ENCODE results near the gene MAP4K3.

Gene MAP4K3

GRCh38 chr2:39436592-39437521 lies at the start of gene MAP4K3:
MAP4K3 (minus strand) TSS chr2:39437285; CDS start chr2:39436987, 298 bp downstream.
- DNase-seq (ENCODE audit: low read depth in 2 of 2) = peak; percentile 59 to 74

DNA sequence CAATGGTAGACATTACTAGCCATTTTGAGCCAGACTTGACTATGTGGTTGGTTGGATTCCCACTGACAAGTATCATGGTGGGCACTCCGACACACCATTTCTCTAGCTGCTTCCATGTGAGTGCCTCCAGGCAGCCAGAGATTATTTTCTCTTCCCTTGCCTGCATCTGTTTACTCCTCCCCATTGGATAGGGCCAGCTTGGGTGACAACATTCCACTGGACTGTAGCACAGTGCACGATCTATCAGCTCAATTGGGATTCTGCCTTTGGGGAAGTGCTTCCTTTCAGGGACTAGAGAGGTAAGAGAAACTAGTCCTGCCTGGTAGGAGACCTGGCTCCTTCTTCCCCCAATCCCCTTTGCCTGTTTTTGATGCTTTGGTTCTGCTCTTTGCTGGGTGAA lies 49.0 kb upstream of the MAP4K3 start:
- DNase-seq (ENCODE audit: low read depth in 2 of 2) = no peak

GRCh38 chr2:39484620-39485495 lies 47.8 kb upstream of the MAP4K3 start:
- no peak for DNase-seq (ENCODE audit: low read depth in 2 of 2)

GRCh38 chr2:39484206-39484605 lies 47.1 kb upstream of the MAP4K3 start:
- no peak for DNase-seq (ENCODE audit: low read depth in 2 of 2)

GRCh38 chr2:39483534-39483933 lies 46.4 kb upstream of the MAP4K3 start:
- no peak for DNase-seq (ENCODE audit: low read depth in 2 of 2)

DNA sequence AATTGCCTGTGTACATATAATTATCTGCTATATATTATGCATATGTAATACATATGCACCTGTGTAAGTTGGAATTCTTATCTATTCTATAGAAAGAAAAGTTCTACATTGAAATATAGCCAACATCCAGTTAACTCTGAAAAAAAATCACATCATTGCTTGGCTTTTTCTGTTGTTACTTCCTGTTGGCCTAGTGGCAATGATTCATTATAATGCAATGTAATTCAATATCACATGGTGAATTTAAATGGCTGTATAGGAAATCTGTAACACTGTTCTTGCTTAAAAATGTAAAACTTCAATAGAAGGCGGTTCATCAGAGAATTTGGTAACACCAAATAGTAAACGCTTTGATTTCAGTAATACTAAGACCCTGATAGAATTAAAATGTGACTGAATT lies 44.5 kb upstream of the MAP4K3 start:
- no peak for DNase-seq (ENCODE audit: low read depth in 2 of 2)

DNA sequence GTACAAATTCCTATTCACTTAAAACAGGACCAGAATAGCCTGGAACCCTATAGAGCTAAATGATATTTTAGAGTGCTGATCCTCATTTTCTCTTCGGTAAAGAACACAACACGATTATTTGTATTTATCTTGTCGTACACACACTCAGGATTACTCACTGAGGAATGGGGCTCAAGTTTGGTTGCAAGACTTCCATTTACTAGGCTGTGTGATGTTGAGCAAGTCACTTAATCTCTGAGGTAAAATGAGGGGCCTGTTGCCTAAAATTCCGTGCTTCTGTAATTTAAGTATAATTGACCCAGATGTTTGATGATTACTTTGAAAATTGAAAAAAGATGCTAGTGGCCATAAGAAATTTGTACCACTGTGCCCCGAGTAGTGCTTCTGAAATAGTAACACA lies 42.6 kb upstream of the MAP4K3 start:
- DNase-seq (ENCODE audit: low read depth in 2 of 2) = no peak

GRCh38 chr2:39479053-39479670 lies 42.1 kb upstream of the MAP4K3 start:
- DNase-seq (ENCODE audit: low read depth in 2 of 2) = no peak

DNA sequence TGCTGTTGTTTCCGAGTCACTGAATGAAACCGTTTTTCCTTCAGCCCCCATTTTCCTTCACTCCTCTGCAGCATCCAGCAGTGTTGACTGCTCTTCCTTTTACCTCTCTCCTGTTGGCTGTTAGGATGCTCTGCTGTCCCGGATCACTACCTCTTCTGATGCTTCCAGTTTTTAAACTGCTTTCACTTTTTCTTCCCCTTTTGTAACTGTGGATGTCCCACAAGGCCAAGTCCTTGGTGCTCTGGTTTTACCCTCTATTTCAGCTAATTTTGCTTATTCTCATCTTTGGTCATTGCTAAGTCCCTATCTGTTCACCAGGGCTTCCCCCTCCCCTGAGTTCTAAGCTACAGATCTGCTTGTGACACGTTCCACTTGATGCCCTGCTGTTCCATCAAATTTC lies 39.4 kb upstream of the MAP4K3 start:
- DNase-seq (ENCODE audit: low read depth in 2 of 2) = no peak

GRCh38 chr2:39475006-39475405 lies 37.9 kb upstream of the MAP4K3 start:
- no peak for DNase-seq (ENCODE audit: low read depth in 2 of 2)

DNA sequence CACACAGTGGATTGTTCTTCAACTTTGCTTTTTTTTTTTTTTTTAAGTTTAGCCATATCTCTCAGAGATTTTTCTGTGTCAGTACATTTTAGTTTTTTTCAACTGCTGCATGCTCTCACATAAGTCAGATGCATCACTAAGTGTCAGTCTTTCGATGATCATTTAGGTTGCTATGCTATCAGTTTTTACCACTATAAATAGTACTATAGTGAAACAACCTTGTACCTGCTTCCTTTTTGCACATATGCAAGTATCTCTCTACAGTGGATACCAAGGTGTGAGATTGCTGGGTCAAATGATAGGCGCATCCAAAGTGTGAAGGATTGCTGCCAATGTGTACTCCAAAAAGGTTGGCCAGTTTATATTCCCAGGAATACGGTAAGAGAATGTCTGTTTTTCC lies 33.5 kb upstream of the MAP4K3 start:
- DNase-seq (ENCODE audit: low read depth in 2 of 2) = no peak

- no peak for DNase-seq (ENCODE audit: low read depth in 2 of 2)
Observed at GRCh38 chr2:39469807-39470206, 32.7 kb upstream of the MAP4K3 start.

GRCh38 chr2:39468579-39469451 lies 31.7 kb upstream of the MAP4K3 start:
- DNase-seq (ENCODE audit: low read depth in 2 of 2) = no peak

DNA sequence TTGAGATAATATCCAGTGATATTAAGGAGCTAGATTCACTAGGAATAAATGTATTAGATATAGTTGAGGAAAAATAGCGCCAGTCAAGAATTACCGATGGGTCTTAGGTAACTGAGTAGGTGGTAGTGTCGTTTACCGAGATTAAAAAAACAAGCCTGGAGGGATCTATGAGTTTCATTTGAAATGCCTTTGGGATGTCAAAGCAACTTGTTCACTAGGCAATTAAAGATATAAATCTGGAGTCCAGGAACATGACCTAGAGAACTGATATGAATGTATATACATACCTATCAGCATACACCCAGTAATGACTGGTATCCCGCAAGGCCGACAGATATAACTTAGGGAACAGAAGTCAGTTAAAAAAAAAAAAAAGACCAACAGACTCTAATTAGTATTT lies 29.2 kb upstream of the MAP4K3 start:
- DNase-seq (ENCODE audit: low read depth in 2 of 2) = no peak

DNA sequence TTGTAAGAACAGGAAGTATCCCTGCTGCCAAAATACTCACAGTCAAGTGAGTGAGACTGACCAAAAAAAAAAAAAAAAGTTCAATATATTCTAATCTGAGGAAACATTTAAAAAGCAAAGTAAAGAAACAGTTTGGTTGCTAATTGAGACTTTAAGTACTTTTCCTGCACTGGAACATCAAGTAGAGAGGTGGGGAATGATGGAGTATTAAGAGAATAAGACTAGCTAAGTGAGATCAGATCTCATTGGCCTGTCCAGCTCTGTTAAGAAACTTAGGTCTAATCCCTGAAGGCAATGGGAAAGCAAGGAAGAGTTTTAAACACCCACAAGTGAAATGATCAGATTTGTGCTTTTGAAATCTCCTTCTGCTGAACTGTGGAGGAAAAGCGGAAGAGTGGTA lies 27.8 kb upstream of the MAP4K3 start:
- DNase-seq (ENCODE audit: low read depth in 2 of 2) = no peak

- DNase-seq (ENCODE audit: low read depth in 2 of 2) = no peak
Observed at GRCh38 chr2:39455826-39456225, 18.7 kb upstream of the MAP4K3 start.

- no peak for DNase-seq (ENCODE audit: low read depth in 2 of 2)
Observed at GRCh38 chr2:39452396-39452795, 15.3 kb upstream of the MAP4K3 start.

GRCh38 chr2:39451954-39452353 lies 14.9 kb upstream of the MAP4K3 start:
- no peak for DNase-seq (ENCODE audit: low read depth in 2 of 2)

DNA sequence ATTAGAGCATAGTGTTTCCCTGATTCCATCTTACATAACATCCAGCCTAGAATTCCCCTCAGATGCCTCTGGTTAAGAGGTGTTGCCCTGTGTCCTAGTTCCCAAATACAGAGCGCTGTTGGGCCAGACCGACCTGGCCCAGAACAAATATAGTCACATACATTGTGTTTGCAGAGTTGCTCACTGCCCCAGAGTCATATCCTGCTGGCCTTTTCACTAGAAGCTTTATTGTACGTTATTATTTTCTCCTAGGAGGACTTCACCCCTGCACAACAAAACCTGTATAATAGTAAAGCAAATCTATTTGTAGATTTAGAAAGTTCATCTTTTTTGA lies 11.1 kb upstream of the MAP4K3 start:
- no peak for DNase-seq (ENCODE audit: low read depth in 2 of 2)

DNA sequence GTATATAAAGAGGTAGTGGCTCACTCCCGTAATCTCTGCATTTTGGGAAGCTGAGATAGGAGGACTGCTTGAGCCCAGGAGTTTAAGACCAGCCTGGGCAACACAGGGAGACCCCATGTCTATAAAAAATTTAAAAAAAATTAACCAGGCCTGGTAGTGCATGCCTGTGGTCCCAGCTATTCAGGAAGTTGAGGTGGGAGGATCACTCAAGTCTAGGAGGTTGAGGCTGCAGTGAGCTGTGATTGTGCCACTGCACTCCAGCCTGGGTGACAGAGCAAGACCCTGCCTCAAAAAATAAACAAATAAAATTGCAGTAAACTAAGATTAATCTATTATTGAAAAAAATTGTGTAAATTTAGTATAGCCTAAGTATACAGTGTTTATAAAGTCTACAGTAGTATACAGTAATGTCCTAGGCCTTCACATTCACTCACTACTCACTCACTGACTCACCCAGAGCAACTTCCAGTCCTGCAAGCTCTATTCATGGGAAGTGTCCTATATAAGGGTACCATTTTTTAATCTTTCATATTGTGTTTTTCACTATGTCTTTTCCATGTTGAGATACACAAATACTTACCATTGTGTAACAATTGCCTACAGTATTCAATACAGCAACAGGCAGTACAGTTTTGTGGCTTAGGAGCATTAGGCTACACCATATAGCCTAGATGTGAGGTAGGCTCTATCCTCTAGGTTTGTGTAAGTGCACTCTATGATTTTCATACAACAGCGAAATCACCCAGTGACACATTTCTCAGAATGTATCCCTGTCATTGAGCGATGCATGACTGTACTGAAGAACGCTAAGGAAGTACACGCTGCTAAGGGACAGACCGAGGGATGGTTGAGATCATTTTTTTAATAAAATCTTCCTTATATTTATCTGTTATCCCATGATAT lies 10.4 kb upstream of the MAP4K3 start:
- DNase-seq (ENCODE audit: low read depth in 2 of 2) = no peak
